PC-3 (cell line): Measurements from ENCODE around the gene OBP2A.

Experiments
- CTCF ChIP-seq: fragments of 300-600 bp; sonication (generic); conservative IDR thresholded peaks from 2 replicates; pipeline ENCODE4 v1.5.1; 2017; ENCODE audit warnings: antibody characterized with exemption, low read depth, mild to moderate bottlenecking, low read length
- EZH2 ChIP-seq: fragments of 300-600 bp; sonication (generic); IDR thresholded peaks from one replicate; pipeline ENCODE4 v1.6.1; 2017; ENCODE audit warnings: antibody characterized with exemption, mild to moderate bottlenecking, low read length; ENCODE audit not compliant: unreplicated experiment

DNA sequence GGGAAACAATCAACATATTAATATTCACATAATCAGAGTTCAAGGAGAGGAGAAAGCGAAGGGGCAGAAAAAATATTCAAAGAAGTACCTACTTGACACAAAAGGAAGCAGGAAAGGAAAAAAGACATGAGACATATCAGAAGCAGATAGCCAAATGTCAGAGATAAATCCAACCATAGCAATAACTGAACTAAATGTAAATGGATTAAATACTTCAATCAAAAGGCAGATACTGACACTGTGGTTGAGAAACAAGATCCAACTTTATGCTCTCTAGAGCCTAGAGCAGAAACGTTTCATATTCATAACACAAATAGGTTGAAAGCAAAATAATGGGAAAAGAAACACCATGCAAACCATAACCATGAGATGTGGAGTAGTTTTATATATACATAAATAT is 36.5 kb upstream of the OBP2A start:
- TF ChIP-seq EZH2 (no peak), CTCF (no peak)
